GM12801 (cell line): ENCODE data around the gene ROR1.

Experiments used
- TF ChIP-seq, protein P1 (sequence below): IDR thresholded peaks from one replicate; pipeline ENCODE4 v1.5.1; 2011; ENCODE audit warnings: control low read depth; ENCODE audit not compliant: insufficient read length; ENCODE audit errors: extremely low read depth

The ROR1 gene

DNA sequence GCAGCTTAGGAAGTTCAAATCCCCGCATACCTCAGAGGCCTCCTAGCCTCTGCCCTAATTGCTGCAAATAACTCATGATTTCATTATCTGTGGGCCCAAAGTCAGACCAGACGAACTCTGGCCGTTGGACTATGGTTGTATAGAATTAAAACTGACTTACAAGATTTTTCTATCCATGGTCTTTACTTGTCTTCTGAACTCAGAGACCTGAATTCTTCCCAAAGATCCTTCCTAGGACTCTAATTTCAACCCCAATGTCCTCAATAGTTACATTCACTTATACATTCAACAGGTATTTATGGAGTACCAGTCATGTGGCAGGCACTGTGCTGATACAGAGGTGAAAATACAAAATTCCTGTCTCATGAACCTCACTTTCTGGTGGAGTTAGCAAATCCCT is 247.2 kb downstream of the ROR1 start:
- TF ChIP-seq, protein P1, sequence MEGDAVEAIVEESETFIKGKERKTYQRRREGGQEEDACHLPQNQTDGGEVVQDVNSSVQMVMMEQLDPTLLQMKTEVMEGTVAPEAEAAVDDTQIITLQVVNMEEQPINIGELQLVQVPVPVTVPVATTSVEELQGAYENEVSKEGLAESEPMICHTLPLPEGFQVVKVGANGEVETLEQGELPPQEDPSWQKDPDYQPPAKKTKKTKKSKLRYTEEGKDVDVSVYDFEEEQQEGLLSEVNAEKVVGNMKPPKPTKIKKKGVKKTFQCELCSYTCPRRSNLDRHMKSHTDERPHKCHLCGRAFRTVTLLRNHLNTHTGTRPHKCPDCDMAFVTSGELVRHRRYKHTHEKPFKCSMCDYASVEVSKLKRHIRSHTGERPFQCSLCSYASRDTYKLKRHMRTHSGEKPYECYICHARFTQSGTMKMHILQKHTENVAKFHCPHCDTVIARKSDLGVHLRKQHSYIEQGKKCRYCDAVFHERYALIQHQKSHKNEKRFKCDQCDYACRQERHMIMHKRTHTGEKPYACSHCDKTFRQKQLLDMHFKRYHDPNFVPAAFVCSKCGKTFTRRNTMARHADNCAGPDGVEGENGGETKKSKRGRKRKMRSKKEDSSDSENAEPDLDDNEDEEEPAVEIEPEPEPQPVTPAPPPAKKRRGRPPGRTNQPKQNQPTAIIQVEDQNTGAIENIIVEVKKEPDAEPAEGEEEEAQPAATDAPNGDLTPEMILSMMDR = no peak

DNA sequence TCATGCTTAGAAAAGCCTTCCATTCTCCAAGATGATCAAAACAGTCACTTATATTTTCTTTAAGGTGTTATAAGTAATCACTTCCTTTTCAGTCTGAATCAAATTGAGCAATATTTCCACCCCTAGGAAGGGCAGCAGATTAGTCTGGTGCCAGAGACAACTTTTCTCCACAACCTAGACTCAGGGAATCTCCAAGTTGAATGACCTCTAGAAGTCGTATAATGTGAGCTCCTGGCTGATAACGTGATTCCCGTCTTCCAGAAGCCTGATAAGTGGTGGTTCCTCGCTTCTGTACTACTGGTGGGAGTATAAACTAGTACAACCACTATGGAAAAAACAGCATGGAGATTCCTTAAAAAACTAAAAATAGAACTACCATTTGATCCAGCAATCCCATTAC is 251.2 kb downstream of the ROR1 start:
- TF ChIP-seq, protein P1 = no peak

DNA sequence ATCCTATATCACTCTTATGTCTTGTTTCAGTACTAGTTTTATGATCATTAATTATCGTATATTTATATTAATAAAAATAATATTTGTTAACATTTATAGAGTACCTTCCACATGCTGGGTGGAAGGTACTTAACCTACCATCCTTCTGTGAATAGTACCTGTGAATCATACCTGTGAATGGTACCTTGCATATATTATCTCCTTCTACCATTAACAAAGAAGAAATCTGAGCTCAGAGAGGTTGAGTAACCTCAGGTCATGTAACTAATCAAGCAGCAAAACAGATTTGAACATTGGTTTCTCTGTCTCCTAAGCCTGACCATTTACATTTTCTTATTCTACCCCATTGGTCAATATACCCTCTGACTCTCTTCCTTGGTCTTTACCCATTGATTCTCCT is 255.2 kb downstream of the ROR1 start:
- TF ChIP-seq, protein P1 = no peak

DNA sequence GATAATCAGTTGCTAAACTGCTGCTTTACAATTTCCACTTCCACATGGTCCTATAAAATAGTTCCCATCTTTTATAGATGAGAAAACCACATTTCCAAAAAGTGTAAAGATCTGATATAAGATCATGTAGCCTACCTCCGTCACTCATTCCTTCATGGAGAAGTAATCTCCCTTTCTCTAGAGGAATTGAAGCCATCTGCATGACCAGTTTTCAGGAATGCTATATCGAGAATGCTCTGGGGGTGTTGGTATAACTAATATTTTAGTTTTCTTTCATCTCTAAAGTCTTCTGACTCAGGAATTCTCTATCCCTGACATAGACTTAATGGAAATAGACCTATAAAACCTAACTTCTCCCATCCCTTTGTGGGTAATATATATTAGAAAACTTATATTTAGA is 256.6 kb downstream of the ROR1 start:
- TF ChIP-seq, protein P1 = no peak

DNA sequence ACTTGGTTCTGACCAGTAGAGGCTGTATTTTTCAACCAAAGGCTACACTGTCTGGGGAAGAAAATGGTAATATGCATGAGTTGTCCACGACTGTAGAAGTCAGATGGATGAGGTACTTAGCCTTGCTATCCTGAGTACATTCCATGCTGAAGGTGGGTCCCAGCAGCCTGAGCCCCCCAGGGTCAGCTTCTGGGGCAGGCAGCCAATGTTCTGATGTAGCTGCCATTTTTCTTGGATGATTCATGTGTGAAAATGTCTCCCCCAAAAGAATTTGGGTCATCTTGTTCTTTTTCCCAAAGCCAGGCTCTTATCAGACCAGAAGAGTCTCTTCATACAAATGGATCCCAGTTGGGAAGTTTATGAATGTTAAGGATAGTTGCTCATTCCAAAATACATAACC is 257.4 kb downstream of the ROR1 start:
- TF ChIP-seq, protein P1 = no peak

DNA sequence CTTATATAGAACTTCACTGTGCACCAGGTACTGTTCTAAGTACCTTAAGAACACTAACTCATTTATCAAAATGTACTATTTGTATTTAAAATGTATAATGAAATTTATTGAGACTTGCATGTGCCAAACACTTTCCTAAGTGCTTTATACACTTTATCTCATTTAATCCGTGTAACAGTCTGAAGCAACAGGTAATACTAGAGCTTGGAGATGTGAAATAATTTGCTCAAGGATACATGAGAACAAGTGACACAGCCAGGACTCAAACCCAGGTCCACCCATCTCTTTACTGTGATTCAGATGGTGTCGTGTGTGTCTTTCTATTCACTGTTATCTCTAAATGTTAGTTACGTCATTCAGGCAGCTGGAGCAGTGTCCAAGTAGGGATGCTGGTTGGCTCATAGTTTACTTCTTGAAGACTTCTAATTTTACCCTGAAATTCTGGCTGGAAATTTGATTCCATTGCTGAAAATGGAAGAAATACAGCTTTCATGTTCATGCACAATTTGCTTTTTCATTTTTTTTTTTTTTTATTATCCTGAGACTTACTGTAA is 259.9 kb downstream of the ROR1 start:
- TF ChIP-seq, protein P1 = no peak

DNA sequence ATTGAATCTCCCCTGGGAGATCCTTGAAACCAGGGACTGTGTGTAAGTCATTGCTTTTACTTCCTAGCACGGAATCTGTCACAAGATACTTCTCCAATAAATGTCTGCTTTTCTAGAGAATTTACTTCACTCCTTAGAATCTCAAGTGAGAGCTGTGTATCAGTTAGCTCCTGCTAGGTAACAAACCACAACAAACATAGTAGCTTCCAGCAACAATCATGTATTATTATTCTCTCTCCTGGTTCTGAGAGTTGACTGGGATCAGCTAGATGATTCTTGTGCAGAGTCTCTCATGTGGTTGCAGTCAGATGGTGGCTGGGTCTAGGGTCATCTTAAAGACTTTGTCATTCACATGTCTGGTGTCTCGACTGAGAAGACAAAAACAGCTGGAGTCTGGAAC is 262.7 kb downstream of the ROR1 start:
- TF ChIP-seq, protein P1 = no peak
